Activated naive CD4-positive, alpha-beta T cell treated with anti-CD3 and anti-CD28 coated beads for 36 hours (primary cell): ENCODE data around the gene DRG2. TPM values are rescaled to one million over a fixed set of nuclear protein-coding genes. Genes with fewer than 3 reads are reported as not detected.

Experiments
- CTCF ChIA-PET: fragments of 350-600 bp; sonication (Branson Sonifier 250); formaldehyde crosslinking; loops from one replicate; lab custom pipeline; 2021; ENCODE audit warnings: antibody characterized with exemption; lab: Charles Lee
- DNase-seq: peaks from one replicate; pipeline ENCODE4 v3.0.0-alpha.2; 2020
- H3K27ac Mint-ChIP-seq: one replicate; pipeline ENCODE4 v1.8.0; 2021; ENCODE audit warnings: mild to moderate bottlenecking, mixed read lengths
- H3K27me3 Mint-ChIP-seq: one replicate; pipeline ENCODE4 v1.8.0; 2021; ENCODE audit warnings: low read depth, mixed read lengths
- H3K36me3 Mint-ChIP-seq: one replicate; pipeline ENCODE4 v1.8.0; 2021; ENCODE audit warnings: low read depth, mixed read lengths
- H3K4me1 Mint-ChIP-seq: one replicate; pipeline ENCODE4 v1.8.0; 2021; ENCODE audit warnings: low read depth, mixed read lengths
- H3K4me3 Mint-ChIP-seq: one replicate; pipeline ENCODE4 v1.8.0; 2021; ENCODE audit warnings: mild to moderate bottlenecking, moderate library complexity, mixed read lengths
- H3K9me3 Mint-ChIP-seq: one replicate; pipeline ENCODE4 v1.8.0; 2021; ENCODE audit warnings: mixed read lengths
- intact Hi-C: fragments of 100-400 bp; cut with micrococcal nuclease; formaldehyde crosslinking; loops from one replicate; pipeline ENCODE4 v1.15.1; 2023
- total RNA-seq, 2 experiments: library from RNA; stranded (reverse); gene quantifications; one replicate each; pipeline ENCODE4 v1.2.3, GENCODE V29; 2021

DRG2 gene
- 10 to 100 TPM; 38.4 to 38.7 TPM for total RNA-seq

GRCh38 chr17:18087610-18088491, at the start of gene DRG2:
TSS of gene DRG2 (plus strand) at chr17:18087948. CDS start at chr17:18088024, 76 bp downstream.
- Mint-ChIP-seq H3K9me3 (no peaks in the 10 kb centered on the region), H3K4me3 (peak within 1 kb of the TSS; percentile 97), H3K27ac (peak within 1 kb of the TSS; percentile 93), H3K4me1 (peaks cover 29% of the 10 kb centered on the region), H3K36me3 (peaks cover 4% of the 10 kb centered on the region), H3K27me3 (no peaks in the 10 kb centered on the region)
- intact Hi-C loops = loop anchor here (1.0 to 5.0 kb wide), 5 partner anchors 49 to 497 kb away; partner anchors contain the start of genes ATPAF2, GID4, PEMT and RAI1
- DNase-seq = peak; percentile 92
- CTCF ChIA-PET = interaction anchor here (1.0 kb wide), 1 partner anchor 101 kb away, joined by 3 read pairs; no protein-coding TSS in a partner anchor

GRCh38 chr17:18038149-18038850, 49.4 kb upstream of the DRG2 start:
- peaks cover 2% of the 10 kb centered on the region for H3K36me3 Mint-ChIP-seq
- CTCF ChIA-PET = interaction anchor here (0.6 to 1.1 kb wide), 5 partner anchors 10 to 356 kb away, joined by 3 to 8 read pairs (median 3); partner anchors contain the start of gene TOP3A
- peak overlapping the region; percentile 79 for H3K27ac Mint-ChIP-seq
- peaks cover 46% of the 10 kb centered on the region for H3K4me1 Mint-ChIP-seq
- peak overlapping the region; percentile 86 for H3K4me3 Mint-ChIP-seq
- H3K9me3 Mint-ChIP-seq = no peaks in the 10 kb centered on the region
- H3K27me3 Mint-ChIP-seq = no peaks in the 10 kb centered on the region
- DNase-seq = peak; percentile 30
- intact Hi-C loops = loop anchor here (2.0 kb wide), 2 partner anchors 49 to 219 kb away; partner anchors contain the start of gene DRG2

- peak within 1 kb of the TSS; percentile 86 for H3K4me3 Mint-ChIP-seq
- H3K27me3 Mint-ChIP-seq = no peaks in the 10 kb centered on the region
- H3K27ac Mint-ChIP-seq = peak within 1 kb of the TSS; percentile 79
- H3K9me3 Mint-ChIP-seq = no peaks in the 10 kb centered on the region
- peaks cover 40% of the 10 kb centered on the region for H3K4me1 Mint-ChIP-seq
- intact Hi-C loops = loop anchor here (1.0 to 2.0 kb wide), 7 partner anchors 48 to 448 kb away; partner anchors contain the start of genes ALKBH5, DRC3, DRG2 and PEMT
- peaks cover 2% of the 10 kb centered on the region for H3K36me3 Mint-ChIP-seq
- CTCF ChIA-PET = interaction anchor here (0.6 to 1.1 kb wide), 2 partner anchors 11 to 276 kb away, joined by 3 read pairs; partner anchors contain the start of gene TOP3A
- DNase-seq = peak; percentile 100
Observed at GRCh38 chr17:18038861-18039534, 48.8 kb upstream of the DRG2 start, which contains the start of the genes ATPAF2 and GID4. TSS of gene ATPAF2 (minus strand) at chr17:18039168. CDS start at chr17:18039013, 155 bp downstream. TSS of gene GID4 (plus strand) at chr17:18039408. CDS start at chr17:18039465, 57 bp downstream.

GRCh38 chr17:18039535-18040260, 48.0 kb upstream of the DRG2 start:
- H3K9me3 Mint-ChIP-seq = no peaks in the 10 kb centered on the region
- peak overlapping the region; percentile 72 for H3K27ac Mint-ChIP-seq
- peak overlapping the region; percentile 86 for H3K4me3 Mint-ChIP-seq
- CTCF ChIA-PET = interaction anchor here (0.8 kb wide), 1 partner anchor 11 kb away, joined by 3 read pairs; no protein-coding TSS in a partner anchor
- H3K4me1 Mint-ChIP-seq = peaks cover 40% of the 10 kb centered on the region
- no peaks in the 10 kb centered on the region for H3K27me3 Mint-ChIP-seq
- DNase-seq = peak; percentile 41
- intact Hi-C loops = loop anchor here (1.0 to 2.0 kb wide), 7 partner anchors 47 to 448 kb away; partner anchors contain the start of genes ALKBH5, DRC3, DRG2 and PEMT
- H3K36me3 Mint-ChIP-seq = peaks cover 2% of the 10 kb centered on the region

GRCh38 chr17:18040261-18040858, 47.4 kb upstream of the DRG2 start:
- DNase-seq = peak; percentile 8
- H3K27ac Mint-ChIP-seq = peak overlapping the region; percentile 72
- H3K4me3 Mint-ChIP-seq = peak overlapping the region; percentile 85
- H3K9me3 Mint-ChIP-seq = no peaks in the 10 kb centered on the region
- intact Hi-C loops = no loop called here
- H3K4me1 Mint-ChIP-seq = peaks cover 40% of the 10 kb centered on the region
- no peaks in the 10 kb centered on the region for H3K27me3 Mint-ChIP-seq
- peaks cover 2% of the 10 kb centered on the region for H3K36me3 Mint-ChIP-seq
- CTCF ChIA-PET = interaction anchor here (0.8 kb wide), 1 partner anchor 11 kb away, joined by 3 read pairs; no protein-coding TSS in a partner anchor

GRCh38 chr17:18041776-18042175, 46.0 kb upstream of the DRG2 start:
- no peak overlapping the region for H3K4me3 Mint-ChIP-seq
- CTCF ChIA-PET = interaction anchor here (1.0 kb wide), 1 partner anchor 123 kb away, joined by 3 read pairs; no protein-coding TSS in a partner anchor
- peaks cover 37% of the 10 kb centered on the region for H3K4me1 Mint-ChIP-seq
- H3K9me3 Mint-ChIP-seq = no peaks in the 10 kb centered on the region
- no peaks in the 10 kb centered on the region for H3K27me3 Mint-ChIP-seq
- H3K27ac Mint-ChIP-seq = no peak overlapping the region
- peaks cover 2% of the 10 kb centered on the region for H3K36me3 Mint-ChIP-seq
- DNase-seq = no peak
- intact Hi-C loops = no loop called here

- no peaks in the 10 kb centered on the region for H3K9me3 Mint-ChIP-seq
- H3K36me3 Mint-ChIP-seq = peaks cover 5% of the 10 kb centered on the region
- H3K4me3 Mint-ChIP-seq = no peak overlapping the region
- H3K4me1 Mint-ChIP-seq = peaks cover 27% of the 10 kb centered on the region
- CTCF ChIA-PET = no interaction called here
- no peak for DNase-seq
- intact Hi-C loops = no loop called here
- no peak overlapping the region for H3K27ac Mint-ChIP-seq
- H3K27me3 Mint-ChIP-seq = no peaks in the 10 kb centered on the region
Observed at GRCh38 chr17:18042983-18043382, 44.8 kb upstream of the DRG2 start.

- intact Hi-C loops = no loop called here
- H3K36me3 Mint-ChIP-seq = peaks cover 8% of the 10 kb centered on the region
- CTCF ChIA-PET = no interaction called here
- no peaks in the 10 kb centered on the region for H3K9me3 Mint-ChIP-seq
- peaks cover 23% of the 10 kb centered on the region for H3K4me1 Mint-ChIP-seq
- no peak overlapping the region for H3K4me3 Mint-ChIP-seq
- no peak overlapping the region for H3K27ac Mint-ChIP-seq
- no peaks in the 10 kb centered on the region for H3K27me3 Mint-ChIP-seq
- DNase-seq = no peak
Observed at GRCh38 chr17:18043491-18043890, 44.3 kb upstream of the DRG2 start.

GRCh38 chr17:18044609-18045008, 43.1 kb upstream of the DRG2 start:
- Mint-ChIP-seq H3K4me3 (no peak overlapping the region), H3K36me3 (peaks cover 8% of the 10 kb centered on the region), H3K27me3 (no peaks in the 10 kb centered on the region), H3K4me1 (peaks cover 22% of the 10 kb centered on the region), H3K9me3 (no peaks in the 10 kb centered on the region), H3K27ac (no peak overlapping the region)
- intact Hi-C loops = no loop called here
- DNase-seq = no peak
- CTCF ChIA-PET = no interaction called here

- no peaks in the 10 kb centered on the region for H3K9me3 Mint-ChIP-seq
- DNase-seq = no peak
- no peak overlapping the region for H3K4me3 Mint-ChIP-seq
- peaks cover 8% of the 10 kb centered on the region for H3K36me3 Mint-ChIP-seq
- CTCF ChIA-PET = no interaction called here
- no peak overlapping the region for H3K27ac Mint-ChIP-seq
- H3K4me1 Mint-ChIP-seq = peaks cover 14% of the 10 kb centered on the region
- intact Hi-C loops = no loop called here
- H3K27me3 Mint-ChIP-seq = no peaks in the 10 kb centered on the region
Observed at GRCh38 chr17:18045691-18046350, 41.9 kb upstream of the DRG2 start.
